NT2/D1 (cell line): ENCODE measurements around the gene C5AR1.
"Not testable (repeated sequence)": the region's sequence is repeated elsewhere in the genome, so short reads cannot be mapped to it uniquely, and the experiment has no call there.

Experiments used
- DNase-seq: peaks from one replicate; pipeline ENCODE4 v3.0.0-alpha.2; 2011; ENCODE audit warnings: low read depth, low spot score
- H3K27me3 ChIP-seq: 2 replicates; pipeline ENCODE4 v1.6.0; 2011; ENCODE audit warnings: mild to moderate bottlenecking; ENCODE audit not compliant: insufficient read length, insufficient read depth
- H3K36me3 ChIP-seq: 2 replicates; pipeline ENCODE4 v1.6.1; 2011; ENCODE audit warnings: mild to moderate bottlenecking, low read length, mixed read lengths; ENCODE audit not compliant: insufficient read depth, insufficient read length
- H3K4me1 ChIP-seq: 2 replicates; pipeline ENCODE4 v1.5.1; 2011; ENCODE audit not compliant: insufficient read depth, insufficient read length
- H3K4me3 ChIP-seq: 2 replicates; pipeline ENCODE4 v1.5.1; 2011; ENCODE audit warnings: low read depth; ENCODE audit not compliant: insufficient read length
- H3K9ac ChIP-seq: 2 replicates; pipeline ENCODE4 v1.6.0; 2011; ENCODE audit warnings: low read depth; ENCODE audit not compliant: insufficient read length
- H3K9me3 ChIP-seq: 2 replicates; pipeline ENCODE4 v1.5.1; 2011; ENCODE audit warnings: mild to moderate bottlenecking, low read length; ENCODE audit not compliant: insufficient read depth
- SUZ12 ChIP-seq: IDR thresholded peaks from 2 replicates; pipeline ENCODE4 v1.6.1; 2011; ENCODE audit not compliant: insufficient read length, insufficient read depth; ENCODE audit errors: extremely low read depth
- YY1 ChIP-seq: IDR thresholded peaks from 2 replicates; pipeline ENCODE4 v1.6.1; 2011; ENCODE audit not compliant: insufficient read length, insufficient read depth
- ZNF274 ChIP-seq: IDR thresholded peaks from 2 replicates; pipeline ENCODE4 v1.6.1; 2011; ENCODE audit warnings: mild to moderate bottlenecking, low read depth, low read length

Gene C5AR1

GRCh38 chr19:47339196-47339880 lies 29.7 kb downstream of the C5AR1 start:
- Histone ChIP-seq H3K9me3 (no peaks in the 10 kb centered on the region; the same call in 1 of the 2 replicates), H3K4me3 (no peak overlapping the region), H3K27me3 (no peaks in the 10 kb centered on the region), H3K9ac (no peak overlapping the region), H3K4me1 (no peaks in the 10 kb centered on the region), H3K36me3 (no peaks in the 10 kb centered on the region)
- no peak for DNase-seq
- TF ChIP-seq ZNF274: no peak
- no peak for TF ChIP-seq SUZ12
- TF ChIP-seq YY1: no peak

GRCh38 chr19:47340477-47341208 lies 31.0 kb downstream of the C5AR1 start:
- H3K27me3 ChIP-seq: no peaks in the 10 kb centered on the region
- no peak overlapping the region for H3K4me3 ChIP-seq
- no peak for TF ChIP-seq SUZ12
- TF ChIP-seq YY1: no peak
- no peak for TF ChIP-seq ZNF274
- DNase-seq: no peak
- no peaks in the 10 kb centered on the region for H3K36me3 ChIP-seq
- no peaks in the 10 kb centered on the region; the same call in 1 of the 2 replicates for H3K9me3 ChIP-seq
- no peaks in the 10 kb centered on the region for H3K4me1 ChIP-seq
- no peak overlapping the region for H3K9ac ChIP-seq

GRCh38 chr19:47341734-47342133 lies 32.1 kb downstream of the C5AR1 start:
- TF ChIP-seq ZNF274 (no peak), YY1 (no peak), SUZ12 (no peak)
- no peak for DNase-seq
- H3K36me3 ChIP-seq: no peaks in the 10 kb centered on the region
- H3K9me3 ChIP-seq: no peaks in the 10 kb centered on the region; the same call in 1 of the 2 replicates
- no peak overlapping the region for H3K4me3 ChIP-seq
- H3K9ac ChIP-seq: no peak overlapping the region
- no peaks in the 10 kb centered on the region for H3K27me3 ChIP-seq
- no peaks in the 10 kb centered on the region for H3K4me1 ChIP-seq

- H3K4me3 ChIP-seq: no peak overlapping the region
- H3K36me3 ChIP-seq: no peaks in the 10 kb centered on the region
- no peak for DNase-seq
- H3K27me3 ChIP-seq: no peaks in the 10 kb centered on the region
- TF ChIP-seq ZNF274: no peak
- H3K9ac ChIP-seq: no peak overlapping the region
- peaks cover 4% of the 10 kb centered on the region; the same call in 1 of the 2 replicates for H3K9me3 ChIP-seq
- no peaks in the 10 kb centered on the region for H3K4me1 ChIP-seq
Measured at GRCh38 chr19:47343194-47343802, 33.6 kb downstream of the C5AR1 start.

- Histone ChIP-seq H3K4me1 (no peaks in the 10 kb centered on the region), H3K27me3 (no peaks in the 10 kb centered on the region), H3K9ac (no peak overlapping the region), H3K9me3 (peaks cover 9% of the 10 kb centered on the region; the same call in 1 of the 2 replicates), H3K4me3 (no peak overlapping the region), H3K36me3 (no peaks in the 10 kb centered on the region)
- TF ChIP-seq ZNF274: no peak
- TF ChIP-seq SUZ12: no peak
- no peak for TF ChIP-seq YY1
- DNase-seq: no peak
Measured at GRCh38 chr19:47344425-47344824, 34.8 kb downstream of the C5AR1 start.

- H3K36me3 ChIP-seq, H3K4me1 ChIP-seq, H3K9ac ChIP-seq, H3K4me3 ChIP-seq, H3K27me3 ChIP-seq, DNase-seq: not testable (repeated sequence)
- H3K9me3 ChIP-seq: peaks cover 24% of the 10 kb centered on the region; the same call in 1 of the 2 replicates
Measured at GRCh38 chr19:47346024-47346423, 36.4 kb downstream of the C5AR1 start.

- H3K36me3 ChIP-seq: peaks cover 32% of the 10 kb centered on the region
- H3K4me1 ChIP-seq: no peaks in the 10 kb centered on the region
- peak within 1 kb of the TSS; percentile 53 for H3K9ac ChIP-seq
- no peaks in the 10 kb centered on the region for H3K27me3 ChIP-seq
- H3K4me3 ChIP-seq: peak within 1 kb of the TSS; percentile 83
- H3K9me3 ChIP-seq: peaks cover 30% of the 10 kb centered on the region; the same call in 1 of the 2 replicates
- peak; percentile 97 for DNase-seq
- TF ChIP-seq YY1 (no peak), SUZ12 (no peak), ZNF274 (no peak)
Measured at GRCh38 chr19:47348819-47349795, 39.4 kb downstream of the C5AR1 start, which contains the start of gene DHX34. Gene DHX34, plus strand, starts transcription at chr19:47349315. Its CDS starts 3,716 bp downstream, at chr19:47353031.
